ENCODE results near the gene TRPM2. TPM values are rescaled to one million over a fixed set of nuclear protein-coding genes. Genes with fewer than 3 reads are reported as not detected.

The TRPM2 gene
- total RNA-seq, 4 donors from 2014 or later: 0.15 to 0.52 (median 0.44) TPM

DNA sequence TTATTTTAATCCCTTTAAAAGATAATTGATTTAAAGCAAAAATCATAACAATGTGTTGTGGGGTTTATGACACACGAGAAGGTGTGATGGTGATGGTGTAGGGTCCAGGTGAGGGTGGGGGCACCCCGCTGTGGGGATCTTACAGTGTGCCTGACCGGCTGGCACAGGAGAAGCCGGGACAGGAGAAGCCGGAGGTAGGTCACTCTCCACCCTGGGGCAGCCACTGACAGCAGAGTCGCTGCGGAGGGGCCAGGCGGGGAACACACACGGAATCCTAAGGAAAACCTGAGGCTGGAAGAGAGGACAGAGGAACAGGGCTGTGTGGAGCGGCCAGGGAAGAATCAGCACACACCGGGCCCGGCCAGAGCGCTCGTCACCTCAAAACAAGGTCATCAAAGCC lies 97.6 kb downstream of the TRPM2 start:
- no peak for ATAC-seq
- no peak for DNase-seq
- no peak for TF ChIP-seq POLR2A (IDR thresholded peaks at IDR 0.05)
- no peak for TF ChIP-seq CTCF (IDR thresholded peaks at IDR 0.05 in 4 of 5, conservative IDR thresholded peaks at IDR 0.05 in 1 of 5)
- H3K4me3 ChIP-seq: no peak overlapping the region
- in situ Hi-C loops (cut with MboI; ENCODE audit: low sequenced_read_pairs in 4 of 4) (no loop called here), intact Hi-C loops (cut with DNase I; ENCODE audit: low total_unique reads) (no loop called here)
- peaks cover 8 to 27% (median 23%) of the 10 kb centered on the region in 3 donors for H3K27me3 ChIP-seq
- H3K36me3 ChIP-seq: no peaks in the 10 kb centered on the region
- no peak overlapping the region for H3K27ac ChIP-seq
- H3K9me3 ChIP-seq: no peaks in the 10 kb centered on the region
- H3K4me1 ChIP-seq: no peaks in the 10 kb centered on the region

GRCh38 chr21:44453120-44453519 lies 99.7 kb downstream of the TRPM2 start:
- H3K27me3 ChIP-seq: peaks cover 16 to 32% (median 20%) of the 10 kb centered on the region in 3 donors
- DNase-seq (no peak), ATAC-seq (no peak)
- H3K9me3 ChIP-seq: no peaks in the 10 kb centered on the region
- in situ Hi-C loops (cut with MboI; ENCODE audit: low sequenced_read_pairs in 4 of 4) (no loop called here), intact Hi-C loops (cut with DNase I; ENCODE audit: low total_unique reads) (no loop called here)
- H3K4me3 ChIP-seq: no peak overlapping the region
- H3K27ac ChIP-seq: no peak overlapping the region
- H3K36me3 ChIP-seq: no peaks in the 10 kb centered on the region
- H3K4me1 ChIP-seq: no peaks in the 10 kb centered on the region
- no peak for TF ChIP-seq POLR2A (IDR thresholded peaks at IDR 0.05)
- no peak for TF ChIP-seq CTCF (IDR thresholded peaks at IDR 0.05 in 4 of 5, conservative IDR thresholded peaks at IDR 0.05 in 1 of 5)

- Histone ChIP-seq H3K9me3 (no peaks in the 10 kb centered on the region), H3K4me3 (no peak overlapping the region), H3K27ac (no peak overlapping the region), H3K27me3 (peaks cover 16 to 31% (median 17%) of the 10 kb centered on the region in 3 donors), H3K4me1 (no peaks in the 10 kb centered on the region), H3K36me3 (no peaks in the 10 kb centered on the region)
- ATAC-seq (no peak), DNase-seq (no peak)
- no peak for TF ChIP-seq POLR2A (IDR thresholded peaks at IDR 0.05)
- TF ChIP-seq CTCF (IDR thresholded peaks at IDR 0.05 in 4 of 5, conservative IDR thresholded peaks at IDR 0.05 in 1 of 5): no peak
- intact Hi-C loops (cut with DNase I; ENCODE audit: low total_unique reads): no loop called here
- in situ Hi-C loops (cut with MboI; ENCODE audit: low sequenced_read_pairs in 4 of 4): no loop called here
These were observed 100.6 kb downstream of the TRPM2 start for GRCh38 chr21:44454058-44454457.

- DNase-seq (peak; percentile 39 to 50), ATAC-seq (peak in 1 of 2 donors; percentile 47)
- H3K4me1 ChIP-seq: no peaks in the 10 kb centered on the region
- peaks cover 12 to 31% (median 13%) of the 10 kb centered on the region in 3 donors for H3K27me3 ChIP-seq
- peak within 1 kb of the TSS; percentile 52 to 61 (median 52) for H3K4me3 ChIP-seq
- TF ChIP-seq POLR2A (IDR thresholded peaks at IDR 0.05) (no peak), CTCF (IDR thresholded peaks at IDR 0.05 in 4 of 5, conservative IDR thresholded peaks at IDR 0.05 in 1 of 5) (no peak)
- in situ Hi-C loops (cut with MboI; ENCODE audit: low sequenced_read_pairs in 4 of 4): no loop called here
- intact Hi-C loops (cut with DNase I; ENCODE audit: low total_unique reads): no loop called here
- H3K9me3 ChIP-seq: no peaks in the 10 kb centered on the region
- H3K27ac ChIP-seq: no peak within 1 kb of the TSS
- H3K36me3 ChIP-seq: no peaks in the 10 kb centered on the region
These were observed 101.5 kb downstream of the TRPM2 start, which contains the start of gene LRRC3 for GRCh38 chr21:44454747-44455523. TSS of gene LRRC3 (plus strand) at chr21:44455510. CDS start at chr21:44456645, 1,135 bp downstream.
